CD4-positive, alpha-beta memory T cell (primary cell): ENCODE measurements around the gene MTO1. TPM values are rescaled to one million over a fixed set of nuclear protein-coding genes. Genes with fewer than 3 reads are reported as not detected.
"Not testable (repeated sequence)": the region's sequence is repeated elsewhere in the genome, so short reads cannot be mapped to it uniquely, and the experiment has no call there.

Experiments
- CTCF ChIA-PET: fragments of 350-600 bp; sonication (Branson Sonifier 250); formaldehyde crosslinking; loops from one replicate; lab custom pipeline; 2021; ENCODE audit warnings: inconsistent platforms; ENCODE audit not compliant: partially characterized antibody; lab: Charles Lee
- POLR2A ChIA-PET: fragments of 350-600 bp; sonication (Branson Sonifier 250); formaldehyde crosslinking; loops from one replicate; lab custom pipeline; 2021; ENCODE audit not compliant: partially characterized antibody; lab: Charles Lee
- DNase-seq, 5 donors: peaks; one replicate each; pipeline versions ENCODE4 v3.0.0 to v3.0.0-alpha.2; 2020 to 2022; ENCODE audit warnings: mixed read lengths in 1 of 5
- H3K27ac ChIP-seq: one replicate; pipeline ENCODE4 v1.7.0; 2013; ENCODE audit warnings: low read depth, low read length
- H3K27me3 ChIP-seq: 2 replicates; pipeline ENCODE4 v1.7.0; 2013; ENCODE audit warnings: mild to moderate bottlenecking, low read length, moderate library complexity; ENCODE audit not compliant: insufficient read depth
- H3K36me3 ChIP-seq: 2 replicates; pipeline ENCODE4 v1.7.0; 2013; ENCODE audit warnings: mild to moderate bottlenecking, low read length, moderate library complexity; ENCODE audit not compliant: insufficient read depth
- H3K4me1 ChIP-seq: 2 replicates; pipeline ENCODE4 v1.7.0; 2013; ENCODE audit warnings: mild to moderate bottlenecking, low read length, moderate library complexity; ENCODE audit not compliant: insufficient read depth
- H3K4me3 ChIP-seq, 2 donors: one replicate each; pipeline ENCODE4 v1.7.0; 2013; ENCODE audit warnings: low read length in 2 of 2, mild to moderate bottlenecking in 1 of 2
- H3K9me3 ChIP-seq, 2 donors: one replicate each; pipeline ENCODE4 v1.7.0; 2013; ENCODE audit warnings: low read length in 2 of 2, control low read depth in 1 of 2; ENCODE audit not compliant: control insufficient read depth in 1 of 2
- H3K27ac Mint-ChIP-seq, 7 donors: one replicate each; pipeline ENCODE4 v1.8.0; 2020 to 2021; ENCODE audit warnings: mixed read lengths in 7 of 7, mild to moderate bottlenecking in 6 of 7, inconsistent platforms in 3 of 7, moderate library complexity in 3 of 7
- H3K27me3 Mint-ChIP-seq, 2 donors: one replicate each; pipeline ENCODE4 v1.8.0; 2020 to 2021; ENCODE audit warnings: mixed read lengths in 2 of 2
- H3K36me3 Mint-ChIP-seq, 2 donors: one replicate each; pipeline ENCODE4 v1.8.0; 2020 to 2021; ENCODE audit warnings: mixed read lengths in 2 of 2, inconsistent platforms in 1 of 2, mild to moderate bottlenecking in 1 of 2
- H3K4me1 Mint-ChIP-seq, 4 donors: one replicate each; pipeline ENCODE4 v1.8.0; 2020 to 2021; ENCODE audit warnings: mixed read lengths in 4 of 4, mild to moderate bottlenecking in 1 of 4
- H3K4me3 Mint-ChIP-seq, 8 donors: one replicate each; pipeline ENCODE4 v1.8.0; 2020 to 2021; ENCODE audit warnings: mixed read lengths in 8 of 8, mild to moderate bottlenecking in 7 of 8, moderate library complexity in 6 of 8, inconsistent platforms in 3 of 8
- H3K9me3 Mint-ChIP-seq, 8 donors: one replicate each; pipeline ENCODE4 v1.8.0; 2020 to 2021; ENCODE audit warnings: mixed read lengths in 8 of 8, mild to moderate bottlenecking in 5 of 8, inconsistent platforms in 3 of 8, moderate library complexity in 1 of 8
- intact Hi-C: fragments of 100-400 bp; cut with micrococcal nuclease; formaldehyde crosslinking; loops from one replicate; pipeline ENCODE4 v1.15.1; 2023
- polyA plus RNA-seq, 2 donors: library from polyadenylated mRNA; unstranded; fragments of 300-500 nt; fragmentation: Illumina TruSeq; gene quantifications; one replicate each; pipeline ENCODE4 v1.2.3, GENCODE V29; 2021
- total RNA-seq, 2 experiments: library from RNA; stranded (reverse); gene quantifications; one replicate each; pipeline ENCODE4 v1.2.3, GENCODE V29; 2021

MTO1 gene
- total and polyA plus RNA-seq, 4 experiments from 2014 or later: 31.7 to 99.8 (median 69.9) TPM

GRCh38 chr6:73555380-73555949 lies 93.9 kb downstream of the MTO1 start:
- H3K4me1 Mint-ChIP-seq, H3K27ac ChIP-seq, H3K4me3 ChIP-seq, DNase-seq, POLR2A ChIA-PET, H3K36me3 ChIP-seq, intact Hi-C loops, H3K27ac Mint-ChIP-seq, CTCF ChIA-PET, H3K36me3 Mint-ChIP-seq, H3K9me3 ChIP-seq, H3K4me3 Mint-ChIP-seq, H3K27me3 Mint-ChIP-seq, H3K4me1 ChIP-seq, H3K27me3 ChIP-seq, H3K9me3 Mint-ChIP-seq: not testable (repeated sequence)

- Histone ChIP-seq H3K27me3 (no peaks in the 10 kb centered on the region), H3K4me3 (no peak overlapping the region), H3K4me1 (no peaks in the 10 kb centered on the region), H3K27ac (no peak overlapping the region), H3K36me3 (no peaks in the 10 kb centered on the region), H3K9me3 (no peaks in the 10 kb centered on the region)
- peak overlapping the region in 1 of 7 donors; percentile 19 for H3K27ac Mint-ChIP-seq
- H3K27me3 Mint-ChIP-seq: no peaks in the 10 kb centered on the region
- H3K9me3 Mint-ChIP-seq: no peaks in the 10 kb centered on the region
- POLR2A ChIA-PET: interaction anchor here (1.3 to 2.3 kb wide), 3 partner anchors 11 to 33 kb away, joined by 3 to 7 read pairs (median 4); no protein-coding TSS in a partner anchor
- no peak overlapping the region for H3K4me3 Mint-ChIP-seq
- intact Hi-C loops: no loop called here
- no peak for DNase-seq
- H3K4me1 Mint-ChIP-seq: peaks cover 1 to 11% (median 5%) of the 10 kb centered on the region in 4 donors
- no peaks in the 10 kb centered on the region for H3K36me3 Mint-ChIP-seq
- CTCF ChIA-PET: no interaction called here
These were observed 95.3 kb downstream of the MTO1 start for GRCh38 chr6:73556836-73557235.

Other genes with a start within 250 kb of the MTO1 start
- not detected for gene KHDC1L, start 236.2 kb upstream of the MTO1 start, total RNA-seq
- gene KHDC1L, start 236.2 kb upstream of the MTO1 start, polyA plus RNA-seq: not detected
- 1 to 10 TPM; 1.7 TPM for gene KHDC1, start 198.5 kb upstream of the MTO1 start, total RNA-seq
- gene KHDC1, start 198.5 kb upstream of the MTO1 start, polyA plus RNA-seq: 1 to 10 TPM; 1.0 to 3.5 TPM
- gene DPPA5, start 107.5 kb upstream of the MTO1 start, total RNA-seq: not detected
- gene DPPA5, start 107.5 kb upstream of the MTO1 start, polyA plus RNA-seq: not detected
- not detected for gene KHDC3L, start 99.1 kb upstream of the MTO1 start, total RNA-seq
- not detected for gene KHDC3L, start 99.1 kb upstream of the MTO1 start, polyA plus RNA-seq
- gene OOEP, start 91.8 kb upstream of the MTO1 start, total RNA-seq: not detected
- 1 to 10 TPM in 1 of 2 donors, under 1 TPM in 1; 0.28 to 1.1 TPM for gene OOEP, start 91.8 kb upstream of the MTO1 start, polyA plus RNA-seq
- 1 to 10 TPM in 1 of 2 experiments, under 1 TPM in 1; 0.81 to 1.9 TPM for gene DDX43, start 66.9 kb upstream of the MTO1 start, total RNA-seq
- gene DDX43, start 66.9 kb upstream of the MTO1 start, polyA plus RNA-seq: under 1 TPM; 0.49 to 0.70 TPM
- gene CGAS, start 9.4 kb upstream of the MTO1 start, total RNA-seq: 10 to 100 TPM; 16.4 to 17.8 TPM
- 10 to 100 TPM in 1 of 2 donors, 1 to 10 TPM in 1; 6.4 to 19.9 TPM for gene CGAS, start 9.4 kb upstream of the MTO1 start, polyA plus RNA-seq
- over 10,000 TPM; 15,632 to 16,691 TPM for gene EEF1A1, start 59.3 kb downstream of the MTO1 start, total RNA-seq
- over 10,000 TPM; 10,358 to 12,185 TPM for gene EEF1A1, start 59.3 kb downstream of the MTO1 start, polyA plus RNA-seq
- 10 to 100 TPM; 16.1 to 16.2 TPM for gene SLC17A5, start 192.3 kb downstream of the MTO1 start, total RNA-seq
- gene SLC17A5, start 192.3 kb downstream of the MTO1 start, polyA plus RNA-seq: 10 to 100 TPM; 11.8 to 12.1 TPM
- under 1 TPM; 0.89 to 0.96 TPM for gene CD109, start 234.5 kb downstream of the MTO1 start, total RNA-seq
- gene CD109, start 234.5 kb downstream of the MTO1 start, polyA plus RNA-seq: under 1 TPM; 0.10 to 0.17 TPM